Prostate gland (tissue), 2 donors: ENCODE results near the gene USP4. TPM values are rescaled to one million over a fixed set of nuclear protein-coding genes. Genes with fewer than 3 reads are reported as not detected.

Source experiments
- DNase-seq: peaks from one replicate; pipeline ENCODE4 v3.0.0-alpha.2; 2019; ENCODE audit warnings: low spot score
- H3K27ac ChIP-seq, 2 donors: fragments of 200-600 bp; sonication (generic); 2 replicates each; pipeline ENCODE4 v1.5.1; 2017 to 2019
- H3K27me3 ChIP-seq: fragments of 200-600 bp; sonication (generic); replicated peaks from 2 replicates; pipeline ENCODE4 v1.5.1; 2019; ENCODE audit not compliant: insufficient read depth
- H3K36me3 ChIP-seq, 2 donors: fragments of 200-600 bp; sonication (generic); 1 replicate in 1 of 2; 2 replicates in 1 of 2; pipeline versions ENCODE4 v1.5.1 to v1.8.1; 2017 to 2019
- H3K4me1 ChIP-seq: fragments of 200-600 bp; sonication (generic); replicated peaks from 2 replicates; pipeline ENCODE4 v1.5.1; 2019
- H3K4me3 ChIP-seq, 2 donors: fragments of 200-600 bp; sonication (generic); 2 replicates each; pipeline ENCODE4 v1.5.1; 2017 to 2019
- H3K9me3 ChIP-seq: fragments of 200-600 bp; sonication (generic); 2 replicates; pipeline ENCODE4 v1.5.1; 2017
- POLR2A ChIP-seq: fragments of 450-650 bp; IDR thresholded peaks from one replicate; pipeline ENCODE4 v1.6.1; 2016; ENCODE audit warnings: antibody characterized with exemption, mild to moderate bottlenecking
- POLR2AphosphoS5 ChIP-seq: sonication (generic); formaldehyde crosslinking; IDR thresholded peaks from one replicate; pipeline ENCODE4 v1.6.1; 2017; ENCODE audit warnings: antibody characterized with exemption
- WGBS: methylation state at CpG from one replicate; pipeline ENCODE4 v1.1.5; 2018; 5-methylcytosine and 5-hydroxymethylcytosine counted together
- intact Hi-C: fragments of 100-400 bp; cut with DNase I; formaldehyde crosslinking; loops from one replicate; pipeline ENCODE4 v1.14.2; 2022
- total RNA-seq, 2 donors: library from RNA; depleted of rRNA; stranded (reverse); fragments of >200 nt; gene quantifications; one replicate each; pipeline ENCODE4 v1.1.0, GENCODE V29; 2016
- TF ChIP-seq, protein P1 (sequence below), 4 experiments: fragments of 200-600 bp in 2 of 4; fragments of 450-650 bp in 2 of 4; sonication (generic) in 2 of 4; IDR thresholded peaks; 1 replicate in 3 of 4; 2 replicates in 1 of 4; pipeline ENCODE4 v1.5.1; 2016 to 2019; ENCODE audit warnings: antibody characterized with exemption in 4 of 4, mild to moderate bottlenecking in 2 of 4, moderate library complexity in 2 of 4

USP4 gene
- total RNA-seq, 2 donors from 2014 or later = 18.3 to 30.8 TPM

DNA sequence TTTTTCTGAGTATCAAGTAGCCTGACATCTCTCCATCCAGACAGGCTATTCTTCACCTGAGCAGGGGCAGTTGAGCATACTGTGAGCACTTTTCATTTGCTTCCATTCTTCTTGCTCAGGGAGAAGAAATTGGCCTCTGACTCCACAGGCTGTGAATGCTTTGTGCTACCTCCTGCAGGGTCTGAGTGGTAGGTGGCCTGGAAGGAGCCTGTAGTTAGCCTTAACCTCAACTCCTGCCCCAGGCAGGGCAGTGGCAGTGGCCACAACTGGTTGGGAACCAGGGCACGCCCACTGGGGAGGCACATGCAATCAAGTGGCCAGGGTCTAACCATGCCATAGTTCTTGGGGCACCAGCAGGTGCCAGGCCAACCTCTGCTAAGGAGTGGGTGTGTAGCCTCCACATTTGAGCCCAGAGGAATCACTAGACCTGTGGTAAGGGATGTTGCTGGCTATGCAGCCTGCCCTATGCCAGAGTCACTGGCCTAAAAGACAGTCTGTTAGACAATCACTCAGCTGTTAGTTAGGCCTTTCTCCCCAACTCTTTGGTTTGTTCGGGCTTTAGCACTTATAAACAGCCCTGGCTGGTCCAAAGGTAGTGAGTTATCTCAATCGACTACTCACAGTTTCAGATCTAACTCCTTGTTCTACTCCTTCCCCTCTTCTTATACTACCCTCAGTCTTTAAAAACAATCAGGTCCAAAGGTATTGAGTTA, 70.3 kb downstream of the USP4 start:
- Histone ChIP-seq H3K36me3 (no peaks in the 10 kb centered on the region), H3K4me3 (no peak overlapping the region), H3K9me3 (no peaks in the 10 kb centered on the region), H3K4me1 (no peaks in the 10 kb centered on the region), H3K27me3 (no peaks in the 10 kb centered on the region), H3K27ac (no peak overlapping the region)
- TF ChIP-seq POLR2A = no peak
- TF ChIP-seq, protein P1, sequence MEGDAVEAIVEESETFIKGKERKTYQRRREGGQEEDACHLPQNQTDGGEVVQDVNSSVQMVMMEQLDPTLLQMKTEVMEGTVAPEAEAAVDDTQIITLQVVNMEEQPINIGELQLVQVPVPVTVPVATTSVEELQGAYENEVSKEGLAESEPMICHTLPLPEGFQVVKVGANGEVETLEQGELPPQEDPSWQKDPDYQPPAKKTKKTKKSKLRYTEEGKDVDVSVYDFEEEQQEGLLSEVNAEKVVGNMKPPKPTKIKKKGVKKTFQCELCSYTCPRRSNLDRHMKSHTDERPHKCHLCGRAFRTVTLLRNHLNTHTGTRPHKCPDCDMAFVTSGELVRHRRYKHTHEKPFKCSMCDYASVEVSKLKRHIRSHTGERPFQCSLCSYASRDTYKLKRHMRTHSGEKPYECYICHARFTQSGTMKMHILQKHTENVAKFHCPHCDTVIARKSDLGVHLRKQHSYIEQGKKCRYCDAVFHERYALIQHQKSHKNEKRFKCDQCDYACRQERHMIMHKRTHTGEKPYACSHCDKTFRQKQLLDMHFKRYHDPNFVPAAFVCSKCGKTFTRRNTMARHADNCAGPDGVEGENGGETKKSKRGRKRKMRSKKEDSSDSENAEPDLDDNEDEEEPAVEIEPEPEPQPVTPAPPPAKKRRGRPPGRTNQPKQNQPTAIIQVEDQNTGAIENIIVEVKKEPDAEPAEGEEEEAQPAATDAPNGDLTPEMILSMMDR (IDR thresholded peaks at IDR 0.05) = no peak
- TF ChIP-seq POLR2AphosphoS5 = no peak
- 95% methylated on average over 3 of the region's 3 CpGs for WGBS
- intact Hi-C loops = no loop called here
- DNase-seq = no peak

DNA sequence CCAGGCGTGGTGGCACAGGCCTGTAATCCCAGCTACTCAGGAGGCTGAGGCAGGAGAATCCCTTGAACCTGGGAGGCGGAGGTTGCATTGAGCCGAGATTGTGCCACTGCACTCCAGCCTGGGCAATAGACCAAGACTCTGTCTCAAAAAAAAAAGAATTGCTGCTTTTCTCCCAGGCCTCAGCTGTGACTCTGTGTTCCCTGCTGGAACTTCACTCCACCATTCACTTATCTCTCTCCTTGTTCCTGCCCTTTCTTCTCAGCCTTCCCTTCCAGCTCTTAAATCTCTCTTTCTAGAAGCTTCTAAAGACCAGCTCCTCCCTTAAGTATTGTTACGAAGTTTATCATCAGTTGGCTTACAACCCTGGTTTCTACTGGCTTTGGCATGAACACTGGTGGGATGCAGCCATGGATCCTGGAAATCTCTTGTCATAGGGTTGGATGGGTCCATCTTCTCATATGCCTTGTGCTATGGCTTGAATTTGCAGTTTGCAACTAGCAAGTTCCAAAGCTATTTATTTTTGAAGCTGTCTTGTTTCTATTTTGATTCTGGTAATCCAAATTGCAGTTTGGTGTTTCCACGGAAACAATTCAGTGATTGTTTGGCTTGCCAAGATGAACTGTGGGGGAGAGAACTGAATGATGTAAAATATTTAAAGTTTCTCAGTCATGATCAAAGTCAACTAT, 73.3 kb downstream of the USP4 start:
- H3K36me3 ChIP-seq = no peaks in the 10 kb centered on the region
- no peaks in the 10 kb centered on the region for H3K9me3 ChIP-seq
- TF ChIP-seq, protein P1 (IDR thresholded peaks at IDR 0.05) = no peak
- TF ChIP-seq POLR2A (no peak), POLR2AphosphoS5 (no peak)
- no peak for DNase-seq
- H3K27ac ChIP-seq = no peak overlapping the region
- 63% methylated on average over 5 of the region's 5 CpGs for WGBS
- intact Hi-C loops = no loop called here
- no peaks in the 10 kb centered on the region for H3K4me1 ChIP-seq
- H3K4me3 ChIP-seq = no peak overlapping the region
- no peaks in the 10 kb centered on the region for H3K27me3 ChIP-seq

DNA sequence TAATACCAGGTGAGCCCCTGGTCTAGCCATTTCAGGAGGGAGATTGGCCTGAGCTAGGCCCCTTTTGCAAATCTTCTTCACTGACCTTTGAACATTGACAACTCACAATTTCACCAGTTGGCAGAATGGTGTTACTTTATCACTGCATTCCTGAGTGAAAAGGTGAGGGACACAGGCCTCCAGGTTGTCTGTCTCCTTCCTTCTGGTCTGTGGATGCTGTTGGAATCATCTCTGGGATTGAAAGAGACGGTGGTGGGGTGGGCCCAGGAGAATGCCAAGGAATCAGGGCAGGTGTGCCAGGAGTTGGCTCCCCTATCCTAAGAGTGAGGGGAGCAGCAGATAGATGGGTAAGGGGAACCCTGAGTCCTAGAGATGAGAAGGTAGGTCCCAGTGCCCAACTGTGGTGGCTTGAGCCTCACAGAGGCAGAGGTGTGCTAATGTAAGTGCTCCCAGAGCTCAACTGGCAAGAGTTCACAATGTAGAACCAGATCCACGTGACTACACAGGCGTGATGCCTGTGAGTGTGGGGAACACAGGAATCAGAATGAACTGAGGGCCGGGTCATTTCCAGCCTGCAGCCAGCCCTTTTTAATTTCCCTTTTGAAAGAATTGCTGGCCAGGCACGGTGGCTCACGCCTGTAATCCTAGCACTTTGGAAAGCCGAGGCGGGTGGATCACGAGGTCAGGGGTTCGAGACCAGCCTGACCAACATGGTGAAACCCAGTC, 74.0 kb downstream of the USP4 start:
- H3K4me1 ChIP-seq = no peaks in the 10 kb centered on the region
- no peak overlapping the region for H3K27ac ChIP-seq
- WGBS = 81% methylated on average over 10 of the region's 10 CpGs
- no peaks in the 10 kb centered on the region for H3K27me3 ChIP-seq
- intact Hi-C loops = no loop called here
- no peak overlapping the region for H3K4me3 ChIP-seq
- no peak for DNase-seq
- TF ChIP-seq, protein P1 (IDR thresholded peaks at IDR 0.05) = no peak
- TF ChIP-seq POLR2A = no peak
- TF ChIP-seq POLR2AphosphoS5 = no peak
- no peaks in the 10 kb centered on the region for H3K9me3 ChIP-seq
- no peaks in the 10 kb centered on the region for H3K36me3 ChIP-seq

DNA sequence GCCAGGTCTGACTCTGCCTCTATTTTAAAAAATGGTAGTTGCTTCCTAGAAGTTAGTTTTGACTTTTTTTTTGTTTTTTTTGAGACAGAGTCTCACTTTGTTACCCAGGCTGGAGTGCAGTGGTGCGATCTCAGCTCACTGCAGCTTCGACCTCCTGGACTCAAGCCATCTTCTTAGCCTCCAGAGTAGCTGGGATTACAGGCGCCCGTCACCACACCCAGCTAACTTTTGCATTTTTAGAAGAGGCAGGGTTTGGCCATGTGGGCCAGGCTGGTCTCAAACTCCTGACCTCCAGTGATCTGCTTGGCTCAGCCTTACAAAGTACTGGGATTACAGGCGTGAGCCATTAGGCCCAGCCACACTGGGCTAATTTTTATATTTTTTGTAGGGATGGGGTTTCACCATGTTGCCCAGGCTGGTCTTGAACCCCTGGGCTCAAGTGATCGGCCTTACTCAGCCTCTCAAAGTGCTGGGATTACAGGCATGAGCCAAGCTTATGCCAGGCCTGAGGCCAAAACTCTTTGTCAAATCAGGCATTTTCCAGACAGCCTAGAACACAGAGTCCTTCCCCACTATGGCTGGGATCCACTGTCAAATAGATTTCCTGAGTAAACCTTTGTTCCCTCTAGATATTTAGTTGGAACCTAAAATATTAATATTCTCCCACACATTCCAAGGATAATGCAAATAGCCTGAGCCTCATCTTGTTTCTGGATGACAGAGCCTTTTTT, 76.5 kb downstream of the USP4 start:
- Histone ChIP-seq H3K27ac (no peak overlapping the region), H3K36me3 (no peaks in the 10 kb centered on the region), H3K27me3 (no peaks in the 10 kb centered on the region), H3K4me1 (no peaks in the 10 kb centered on the region), H3K4me3 (no peak overlapping the region), H3K9me3 (no peaks in the 10 kb centered on the region)
- no peak for TF ChIP-seq POLR2A
- TF ChIP-seq POLR2AphosphoS5 = no peak
- intact Hi-C loops = no loop called here
- WGBS = 80% methylated on average over 6 of the region's 6 CpGs
- DNase-seq = no peak

GRCh38 chr3:49260806-49261324, 79.0 kb downstream of the USP4 start:
- no peaks in the 10 kb centered on the region for H3K4me1 ChIP-seq
- intact Hi-C loops = no loop called here
- H3K27me3 ChIP-seq = no peaks in the 10 kb centered on the region
- no peak for DNase-seq
- TF ChIP-seq POLR2A = no peak
- TF ChIP-seq, protein P1 (IDR thresholded peaks at IDR 0.05) = no peak
- TF ChIP-seq POLR2AphosphoS5 = no peak
- no peak overlapping the region for H3K27ac ChIP-seq
- 68% methylated on average over 5 of the region's 5 CpGs for WGBS
- no peaks in the 10 kb centered on the region for H3K9me3 ChIP-seq
- H3K4me3 ChIP-seq = no peak overlapping the region
- no peaks in the 10 kb centered on the region for H3K36me3 ChIP-seq
